Mesenchymal stem cell (in vitro differentiated cells and primary cell): ENCODE results near the gene SPC24.

Source experiments
- DNase-seq: peaks from one replicate; pipeline ENCODE4 v3.0.0-alpha.2; 2013
- H2AFZ ChIP-seq: one replicate; pipeline ENCODE4 v1.6.1; 2013; ENCODE audit warnings: low read depth, mild to moderate bottlenecking, control low read depth, inconsistent platforms, low read length, moderate library complexity
- H2AK5ac ChIP-seq: 2 replicates; pipeline ENCODE4 v1.6.1; 2013; ENCODE audit warnings: low read length, moderate library complexity, mild to moderate bottlenecking, inconsistent platforms; ENCODE audit not compliant: severe bottlenecking
- H2BK120ac ChIP-seq: one replicate; pipeline ENCODE4 v1.6.1; 2013; ENCODE audit warnings: low read depth, mild to moderate bottlenecking, inconsistent platforms, low read length, moderate library complexity
- H2BK12ac ChIP-seq, 2 experiments: one replicate each; pipeline ENCODE4 v1.6.1; 2013; ENCODE audit warnings: inconsistent platforms in 2 of 2, low read length in 2 of 2, mild to moderate bottlenecking in 2 of 2, moderate library complexity in 2 of 2, control low read depth in 1 of 2
- H2BK15ac ChIP-seq: one replicate; pipeline ENCODE4 v1.6.1; 2013; ENCODE audit warnings: mild to moderate bottlenecking, low read depth, inconsistent platforms; ENCODE audit not compliant: poor library complexity, severe bottlenecking
- H2BK5ac ChIP-seq: 2 replicates; pipeline ENCODE4 v1.6.1; 2013; ENCODE audit warnings: low read depth, mild to moderate bottlenecking, low read length, control low read depth, inconsistent platforms; ENCODE audit not compliant: poor library complexity, severe bottlenecking
- H3K14ac ChIP-seq, 2 experiments: one replicate each; pipeline ENCODE4 v1.6.1; 2013; ENCODE audit warnings: inconsistent platforms in 2 of 2, low read length in 2 of 2, control low read depth in 1 of 2, mild to moderate bottlenecking in 1 of 2, moderate library complexity in 1 of 2
- H3K18ac ChIP-seq, 2 experiments: one replicate each; pipeline ENCODE4 v1.6.1; 2013; ENCODE audit warnings: inconsistent platforms in 2 of 2, low read length in 2 of 2, control low read depth in 1 of 2, low read depth in 1 of 2, mild to moderate bottlenecking in 1 of 2
- H3K23ac ChIP-seq, 2 experiments: one replicate each; pipeline ENCODE4 v1.6.1; 2013; ENCODE audit warnings: inconsistent platforms in 2 of 2, low read length in 2 of 2, mild to moderate bottlenecking in 2 of 2, moderate library complexity in 2 of 2, control low read depth in 1 of 2
- H3K27ac ChIP-seq: 2 replicates; pipeline ENCODE4 v1.5.1; 2013; ENCODE audit warnings: mild to moderate bottlenecking, moderate library complexity, low read length, control low read depth, inconsistent platforms; ENCODE audit not compliant: poor library complexity, severe bottlenecking
- H3K27me3 ChIP-seq, 2 experiments: 2 replicates each; pipeline versions ENCODE4 v1.6.1 to v1.7.0; 2013; ENCODE audit warnings: low read length in 2 of 2, mild to moderate bottlenecking in 2 of 2, moderate library complexity in 2 of 2, control low read depth in 1 of 2, inconsistent platforms in 1 of 2; ENCODE audit not compliant: control insufficient read depth in 1 of 2, insufficient read depth in 1 of 2
- H3K36me3 ChIP-seq, 2 experiments: 2 replicates each; pipeline versions ENCODE4 v1.6.1 to v1.7.0; 2013; ENCODE audit warnings: low read length in 2 of 2, control low read depth in 1 of 2, inconsistent platforms in 1 of 2, low read depth in 1 of 2, mild to moderate bottlenecking in 1 of 2; ENCODE audit not compliant: insufficient read depth in 2 of 2, control insufficient read depth in 1 of 2
- H3K4ac ChIP-seq, 2 experiments: one replicate each; pipeline ENCODE4 v1.6.1; 2013; ENCODE audit warnings: inconsistent platforms in 2 of 2, low read length in 2 of 2, mild to moderate bottlenecking in 2 of 2, moderate library complexity in 2 of 2, control low read depth in 1 of 2, low read depth in 1 of 2
- H3K4me1 ChIP-seq: 2 replicates; pipeline ENCODE4 v1.6.1; 2013; ENCODE audit warnings: low read depth, low read length, control low read depth; ENCODE audit not compliant: control insufficient read depth, insufficient read depth
- H3K4me2 ChIP-seq: 2 replicates; pipeline ENCODE4 v1.6.1; 2013; ENCODE audit warnings: low read length, mild to moderate bottlenecking, inconsistent platforms; ENCODE audit not compliant: poor library complexity, severe bottlenecking
- H3K4me3 ChIP-seq, 2 experiments: 2 replicates each; pipeline versions ENCODE4 v1.5.1 to v1.7.0; 2013; ENCODE audit warnings: low read length in 2 of 2, mild to moderate bottlenecking in 2 of 2, control low read depth in 1 of 2, low read depth in 1 of 2; ENCODE audit not compliant: insufficient read depth in 1 of 2
- H3K79me1 ChIP-seq: replicated peaks from 2 replicates; pipeline ENCODE4 v1.6.1; 2013; ENCODE audit warnings: mild to moderate bottlenecking, control low read depth, low read length, inconsistent platforms; ENCODE audit not compliant: poor library complexity, severe bottlenecking
- H3K9ac ChIP-seq: 2 replicates; pipeline ENCODE4 v1.7.0; 2013; ENCODE audit warnings: mild to moderate bottlenecking, low read length, moderate library complexity
- H3K9me3 ChIP-seq: 2 replicates; pipeline ENCODE4 v1.7.0; 2013; ENCODE audit warnings: mild to moderate bottlenecking, low read length; ENCODE audit not compliant: control insufficient read depth
- H4K8ac ChIP-seq: one replicate; pipeline ENCODE4 v1.6.1; 2013; ENCODE audit warnings: inconsistent platforms, mild to moderate bottlenecking, low read length, moderate library complexity
- H4K91ac ChIP-seq: one replicate; pipeline ENCODE4 v1.6.1; 2013; ENCODE audit warnings: mild to moderate bottlenecking, low read length, inconsistent platforms
- WGBS: methylation state at CpG from one replicate; pipeline ENCODE4 v1.1.7; 2013; ENCODE audit warnings: mixed read lengths; 5-methylcytosine and 5-hydroxymethylcytosine counted together

SPC24 gene

GRCh38 chr19:11171144-11171543 lies 15.6 kb upstream of the SPC24 start:
- no peak overlapping the region for H3K14ac ChIP-seq
- 94% methylated on average over 4 of the region's 5 CpGs for WGBS
- peaks cover 84 to 85% of the 10 kb centered on the region in 2 experiments for H3K36me3 ChIP-seq
- no peak overlapping the region for H3K4ac ChIP-seq
- no peak overlapping the region for H2BK15ac ChIP-seq
- H3K4me2 ChIP-seq: no peak overlapping the region
- no peak overlapping the region for H3K4me3 ChIP-seq
- H3K4me1 ChIP-seq: peaks cover 14% of the 10 kb centered on the region
- no peak overlapping the region for H3K27ac ChIP-seq
- H4K8ac ChIP-seq: no peak overlapping the region
- H3K18ac ChIP-seq: no peak overlapping the region
- H2BK5ac ChIP-seq: no peak overlapping the region
- no peak overlapping the region for H4K91ac ChIP-seq
- H3K79me1 ChIP-seq: peaks cover 17% of the 10 kb centered on the region
- H3K27me3 ChIP-seq: no peaks in the 10 kb centered on the region
- no peak overlapping the region for H3K9ac ChIP-seq
- no peak for DNase-seq
- no peak overlapping the region for H3K23ac ChIP-seq
- no peak overlapping the region for H2BK120ac ChIP-seq
- no peak overlapping the region for H2AK5ac ChIP-seq
- no peak overlapping the region for H2AFZ ChIP-seq
- no peak overlapping the region for H2BK12ac ChIP-seq
- no peaks in the 10 kb centered on the region for H3K9me3 ChIP-seq

- no peak overlapping the region for H2AFZ ChIP-seq
- H2BK15ac ChIP-seq: peak overlapping the region; percentile 50
- H3K27me3 ChIP-seq: no peaks in the 10 kb centered on the region
- H3K23ac ChIP-seq: peak overlapping the region in 1 of 2 experiments; percentile 67
- H4K91ac ChIP-seq: peak overlapping the region; percentile 57
- no peak overlapping the region for H3K4me3 ChIP-seq
- no peak overlapping the region for H3K14ac ChIP-seq
- H3K79me1 ChIP-seq: peaks cover 22% of the 10 kb centered on the region
- H3K4ac ChIP-seq: peak overlapping the region in 1 of 2 experiments; percentile 9
- H2BK12ac ChIP-seq: no peak overlapping the region
- WGBS: 93% methylated on average over 31 of the region's 31 CpGs
- H4K8ac ChIP-seq: no peak overlapping the region
- no peak for DNase-seq
- H2BK5ac ChIP-seq: no peak overlapping the region
- no peak overlapping the region for H3K4me2 ChIP-seq
- H3K27ac ChIP-seq: peak overlapping the region; percentile 24
- no peaks in the 10 kb centered on the region for H3K9me3 ChIP-seq
- peak overlapping the region in 1 of 2 experiments; percentile 67 for H3K18ac ChIP-seq
- peaks cover 84 to 85% of the 10 kb centered on the region in 2 experiments for H3K36me3 ChIP-seq
- peaks cover 14% of the 10 kb centered on the region for H3K4me1 ChIP-seq
- peak overlapping the region; percentile 38 for H2AK5ac ChIP-seq
- H2BK120ac ChIP-seq: no peak overlapping the region
- H3K9ac ChIP-seq: no peak overlapping the region
Measured at GRCh38 chr19:11169896-11170678, 14.5 kb upstream of the SPC24 start.

- peaks cover 14% of the 10 kb centered on the region for H3K4me1 ChIP-seq
- H3K14ac ChIP-seq: no peak overlapping the region
- H3K27ac ChIP-seq: peak overlapping the region; percentile 91
- no peak overlapping the region for H2AFZ ChIP-seq
- no peaks in the 10 kb centered on the region for H3K27me3 ChIP-seq
- H3K23ac ChIP-seq: no peak overlapping the region
- no peak overlapping the region for H2BK5ac ChIP-seq
- no peak overlapping the region for H3K4me2 ChIP-seq
- H3K36me3 ChIP-seq: peaks cover 78 to 81% of the 10 kb centered on the region in 2 experiments
- peak overlapping the region in 1 of 2 experiments; percentile 71 for H3K4ac ChIP-seq
- H3K9me3 ChIP-seq: no peaks in the 10 kb centered on the region
- peak overlapping the region; percentile 78 for H3K9ac ChIP-seq
- peak overlapping the region; percentile 74 for H4K91ac ChIP-seq
- H2AK5ac ChIP-seq: peak overlapping the region; percentile 93
- H2BK12ac ChIP-seq: peak overlapping the region; percentile 46 to 64
- peak; percentile 96 for DNase-seq
- peaks cover 19% of the 10 kb centered on the region for H3K79me1 ChIP-seq
- 9% methylated on average over 7 of the region's 7 CpGs for WGBS
- no peak overlapping the region for H4K8ac ChIP-seq
- H3K4me3 ChIP-seq: no peak overlapping the region
- H2BK15ac ChIP-seq: no peak overlapping the region
- H2BK120ac ChIP-seq: no peak overlapping the region
- H3K18ac ChIP-seq: peak overlapping the region; percentile 66 to 72
Measured at GRCh38 chr19:11168568-11168967, 13.0 kb upstream of the SPC24 start.

- Histone ChIP-seq H2BK120ac (no peak overlapping the region), H3K4me3 (peak overlapping the region in 1 of 2 experiments; percentile 67), H2BK12ac (peak overlapping the region in 1 of 2 experiments; percentile 26), H3K27me3 (no peaks in the 10 kb centered on the region), H3K27ac (no peak overlapping the region), H3K18ac (peak overlapping the region in 1 of 2 experiments; percentile 61), H3K4me2 (no peak overlapping the region), H3K36me3 (peaks cover 67 to 69% of the 10 kb centered on the region in 2 experiments), H2AFZ (no peak overlapping the region), H3K23ac (no peak overlapping the region), H3K14ac (no peak overlapping the region), H3K79me1 (peaks cover 19% of the 10 kb centered on the region), H3K9me3 (no peaks in the 10 kb centered on the region), H3K9ac (peak overlapping the region; percentile 94), H3K4ac (no peak overlapping the region), H3K4me1 (peaks cover 14% of the 10 kb centered on the region), H2BK15ac (no peak overlapping the region), H2BK5ac (no peak overlapping the region), H4K91ac (no peak overlapping the region), H2AK5ac (peak overlapping the region; percentile 5), H4K8ac (no peak overlapping the region)
- DNase-seq: no peak
- 90% methylated on average over 26 of the region's 26 CpGs for WGBS
Measured at GRCh38 chr19:11166281-11167142, 10.9 kb upstream of the SPC24 start.
